HG03520 (cell line): Measurements from ENCODE around the gene BCKDHB.
A peak's percentile ranks its signal among the peaks of the same experiment; 100 is the strongest.

Experiments used
- ATAC-seq: cut with Tn5 transposase; IDR thresholded peaks from one replicate; pipeline ENCODE4 v1.9.1; 2021; ENCODE audit warnings: mild to moderate bottlenecking, moderate library complexity; ENCODE audit not compliant: unreplicated experiment

BCKDHB gene

GRCh38 chr6:80328652-80329051 lies 222.2 kb downstream of the BCKDHB start:
- ATAC-seq: no peak

GRCh38 chr6:80329496-80329895 lies 223.0 kb downstream of the BCKDHB start:
- ATAC-seq: no peak

DNA sequence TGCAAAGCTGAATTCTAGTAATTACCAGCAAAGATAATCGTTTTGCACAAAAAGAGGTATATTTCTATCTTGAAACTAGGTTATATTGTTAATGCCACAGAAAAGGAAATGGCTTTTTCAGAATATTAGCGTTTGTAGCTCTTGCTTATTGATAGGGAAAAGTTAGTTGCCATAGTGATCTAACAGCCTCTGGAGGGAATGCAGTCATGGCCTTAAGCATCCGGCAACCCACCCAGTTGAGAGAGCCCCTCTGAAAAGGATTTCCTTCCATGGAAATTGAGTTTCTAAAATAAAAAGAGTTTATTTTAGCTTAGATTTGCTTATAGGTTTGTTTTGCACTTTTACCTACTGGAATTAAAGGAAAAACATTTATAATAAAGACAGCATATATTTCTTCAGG lies 224.5 kb downstream of the BCKDHB start:
- ATAC-seq: no peak

- ATAC-seq: no peak
Observed at GRCh38 chr6:80331522-80331921, 225.1 kb downstream of the BCKDHB start.

DNA sequence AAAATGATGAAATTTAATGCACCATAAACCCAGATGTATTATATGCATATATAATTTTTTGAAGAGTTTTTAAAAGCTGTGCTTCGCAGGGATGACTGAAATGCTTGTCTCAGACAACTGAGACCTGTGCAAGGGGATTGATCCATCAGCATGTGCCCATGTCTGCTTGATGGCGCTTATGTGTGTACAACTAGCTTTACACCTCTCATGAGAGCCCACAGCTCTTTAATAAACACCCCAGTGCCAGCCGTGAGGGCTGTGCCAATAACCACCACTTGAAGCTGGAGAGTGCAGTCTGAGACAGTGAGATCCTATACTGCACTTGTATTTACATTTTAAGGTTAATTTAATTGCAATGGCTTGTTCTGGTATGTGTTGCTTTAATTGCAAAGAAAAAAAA lies 225.5 kb downstream of the BCKDHB start:
- no peak for ATAC-seq

DNA sequence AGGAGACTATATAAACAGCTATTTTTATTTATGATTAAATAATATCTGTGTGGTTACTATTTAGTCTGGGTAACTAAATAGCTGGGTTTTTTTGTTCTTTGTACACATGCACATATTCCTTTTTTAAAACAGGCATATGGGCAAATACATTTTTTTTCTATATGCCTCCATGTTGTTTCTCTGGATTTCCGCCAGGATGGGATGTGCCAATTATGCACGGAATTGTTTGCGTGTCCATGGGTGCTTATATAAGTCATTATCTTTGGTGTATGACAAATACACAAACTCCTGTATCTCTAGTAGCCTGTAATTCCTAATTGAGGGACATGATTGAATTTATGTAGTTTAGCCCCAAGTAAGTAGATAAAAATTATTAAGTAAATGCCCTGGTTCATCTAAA lies 226.9 kb downstream of the BCKDHB start:
- no peak for ATAC-seq

- ATAC-seq: no peak
Observed at GRCh38 chr6:80335121-80335531, 228.7 kb downstream of the BCKDHB start.

DNA sequence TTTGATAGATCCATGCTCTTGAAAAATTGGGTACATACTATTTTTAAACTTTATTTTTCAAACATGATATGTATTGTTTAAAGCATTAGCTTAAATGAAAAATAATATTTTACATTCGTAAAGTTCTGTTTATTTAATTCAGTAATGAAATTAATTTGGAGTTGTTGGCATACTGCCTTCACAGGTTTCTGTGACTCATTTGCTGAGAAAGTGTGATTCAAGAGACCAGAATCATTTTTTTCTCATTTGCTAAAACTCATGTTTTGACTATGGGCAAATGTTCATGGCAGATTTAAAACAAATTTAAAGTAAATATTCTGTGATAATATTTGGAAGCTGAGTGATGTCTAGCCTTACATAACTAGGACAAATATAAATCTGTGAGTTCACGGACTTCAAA lies 230.4 kb downstream of the BCKDHB start:
- ATAC-seq: no peak

- ATAC-seq: peak; percentile 98
Observed at GRCh38 chr6:80338201-80338836, 231.8 kb downstream of the BCKDHB start.

- no peak for ATAC-seq
Observed at GRCh38 chr6:80339421-80339820, 232.9 kb downstream of the BCKDHB start.

- no peak for ATAC-seq
Observed at GRCh38 chr6:80340280-80340679, 233.8 kb downstream of the BCKDHB start.

- no peak for ATAC-seq
Observed at GRCh38 chr6:80340686-80341085, 234.2 kb downstream of the BCKDHB start.

DNA sequence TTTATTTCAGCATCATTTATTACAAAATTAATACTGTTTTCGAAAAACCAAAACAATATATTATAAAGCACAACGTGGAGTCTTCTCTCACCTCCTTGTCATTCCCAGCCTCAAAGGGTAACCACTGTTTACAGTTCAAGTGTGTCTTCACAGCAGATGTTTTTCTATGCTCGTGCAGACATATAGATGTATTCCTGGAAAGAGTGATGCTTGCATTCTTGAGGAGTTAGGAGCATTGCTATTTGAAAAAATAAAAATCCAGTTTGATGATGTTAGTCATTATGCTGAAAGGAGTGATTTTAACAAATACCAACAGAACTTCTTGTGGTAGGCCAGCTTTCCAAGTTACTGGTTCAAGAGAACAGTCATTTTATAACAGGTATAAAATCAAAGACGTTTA lies 234.9 kb downstream of the BCKDHB start:
- ATAC-seq: no peak

GRCh38 chr6:80343511-80343910 lies 237.0 kb downstream of the BCKDHB start:
- no peak for ATAC-seq

DNA sequence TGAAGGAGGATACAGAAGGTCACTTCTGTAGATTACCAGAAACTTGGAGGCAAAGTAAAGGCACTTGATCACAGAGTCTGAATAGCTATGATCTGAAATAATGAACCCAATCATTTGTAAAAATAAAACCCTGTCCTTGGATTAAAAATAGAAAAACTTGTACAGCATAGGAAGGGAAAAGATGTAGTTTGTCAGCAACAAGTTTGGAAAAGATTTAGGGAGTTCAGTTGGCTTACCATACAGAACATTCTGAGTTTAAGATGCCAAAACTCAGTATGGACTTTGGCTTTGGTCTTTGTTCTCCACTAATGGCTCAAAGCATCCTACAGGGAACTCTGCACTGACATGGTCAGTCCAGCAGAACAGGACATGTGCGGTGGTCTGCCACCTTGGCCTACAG lies 240.6 kb downstream of the BCKDHB start:
- ATAC-seq: no peak

DNA sequence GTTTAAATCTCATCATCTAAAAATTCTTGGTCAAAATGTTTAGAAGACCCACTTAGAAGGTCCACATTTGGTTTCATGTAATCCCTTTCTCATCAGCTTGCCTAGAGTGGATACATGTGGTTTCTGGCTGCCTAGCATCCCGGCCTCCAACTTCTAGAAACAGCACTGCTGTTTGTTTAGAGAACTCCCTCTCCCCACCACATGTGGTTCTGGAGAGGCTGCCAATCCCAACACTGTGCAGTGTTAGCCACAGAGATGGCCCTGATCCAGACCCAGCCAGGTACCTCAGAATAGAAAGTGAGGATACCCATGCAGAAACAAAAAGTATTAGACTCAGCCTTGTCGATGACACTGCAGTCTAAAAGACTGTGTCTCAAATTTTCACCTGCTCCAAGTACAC lies 241.8 kb downstream of the BCKDHB start:
- no peak for ATAC-seq

DNA sequence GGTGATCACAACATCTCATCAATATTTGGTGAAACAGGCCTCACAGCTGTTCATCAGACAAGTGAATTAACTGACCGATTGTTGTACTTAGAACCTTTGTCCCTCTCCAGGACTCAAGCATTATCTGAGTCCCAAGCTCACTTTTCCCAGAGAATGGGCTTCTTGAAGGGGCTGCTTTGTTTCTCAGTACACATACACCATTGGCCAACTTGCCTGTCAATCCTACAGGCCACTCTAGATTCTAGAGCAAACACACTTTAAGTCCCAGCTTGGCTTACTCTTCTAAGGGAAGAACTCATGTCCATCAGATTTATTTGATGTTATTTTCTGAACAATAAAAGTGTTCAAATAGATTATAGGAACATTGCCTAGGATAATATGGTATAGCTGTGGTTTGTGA lies 249.5 kb downstream of the BCKDHB start:
- no peak for ATAC-seq

DNA sequence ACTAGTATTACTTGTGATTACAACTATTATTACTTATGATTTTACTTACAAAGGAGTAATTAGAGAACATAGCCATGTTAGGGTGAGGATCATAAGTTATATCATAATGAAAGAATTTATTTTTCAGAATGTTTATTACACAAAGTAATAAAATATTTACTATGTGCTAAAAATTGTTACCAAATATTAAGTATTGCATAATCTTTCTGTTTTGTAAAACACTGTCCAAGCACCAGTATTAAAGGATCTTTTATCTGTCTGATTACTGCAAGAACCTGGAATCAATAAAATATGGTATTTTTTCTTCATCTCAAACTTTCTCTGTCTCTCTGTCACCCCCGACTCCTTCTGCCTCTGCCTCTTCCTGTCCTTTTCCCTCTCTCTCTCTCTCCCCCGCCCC lies 250.1 kb downstream of the BCKDHB start:
- ATAC-seq: no peak

DNA sequence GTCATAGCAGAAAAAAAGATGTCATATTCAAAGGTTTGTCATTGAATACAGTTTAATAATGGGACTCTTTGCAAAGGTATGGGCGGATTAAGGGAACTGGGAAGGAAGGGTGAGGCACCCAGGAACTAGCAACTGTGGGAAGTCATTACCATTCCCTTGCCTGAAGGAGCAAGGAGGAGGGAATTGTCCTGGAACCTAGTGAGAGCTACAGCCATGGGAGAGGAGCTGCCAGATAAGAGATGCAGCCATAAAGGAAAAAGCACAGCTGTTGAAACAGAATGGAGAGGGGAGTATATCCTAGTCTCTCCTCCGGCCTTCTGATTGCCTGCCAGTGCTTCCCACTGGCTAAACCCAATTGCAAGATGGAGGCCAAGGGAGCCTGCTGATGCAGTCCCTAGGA lies 250.6 kb downstream of the BCKDHB start:
- no peak for ATAC-seq

- no peak for ATAC-seq
Observed at GRCh38 chr6:80357674-80358073, 251.2 kb downstream of the BCKDHB start.

DNA sequence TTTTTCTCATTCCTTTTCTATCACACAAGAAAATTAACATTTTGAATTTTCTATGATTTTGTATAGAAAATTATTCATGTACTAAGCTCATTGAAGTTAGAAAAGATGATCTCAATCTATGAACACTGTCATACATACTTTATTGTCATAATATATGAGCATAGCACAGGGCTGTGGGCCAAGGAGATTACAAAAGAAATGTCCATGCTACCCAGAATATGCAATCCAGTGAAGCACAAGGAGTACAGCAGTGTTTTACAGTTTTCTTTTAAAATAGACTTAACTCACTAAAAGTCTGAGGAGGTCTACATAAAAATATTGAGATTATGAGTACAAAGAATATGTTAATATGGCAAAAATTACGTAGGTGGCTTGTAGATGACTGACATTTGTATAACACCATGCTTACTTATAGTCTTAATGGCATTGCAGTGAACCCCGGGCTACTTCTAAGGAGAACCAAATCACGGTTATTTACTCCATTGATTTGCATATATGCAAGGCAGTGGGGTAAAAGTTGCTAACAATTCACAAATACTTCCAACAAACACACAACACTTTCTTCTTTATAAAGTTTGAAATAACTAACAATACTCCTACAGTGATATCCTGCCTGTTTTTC lies 257.1 kb downstream of the BCKDHB start:
- no peak for ATAC-seq

- no peak for ATAC-seq
Observed at GRCh38 chr6:80364149-80364548, 257.7 kb downstream of the BCKDHB start.

DNA sequence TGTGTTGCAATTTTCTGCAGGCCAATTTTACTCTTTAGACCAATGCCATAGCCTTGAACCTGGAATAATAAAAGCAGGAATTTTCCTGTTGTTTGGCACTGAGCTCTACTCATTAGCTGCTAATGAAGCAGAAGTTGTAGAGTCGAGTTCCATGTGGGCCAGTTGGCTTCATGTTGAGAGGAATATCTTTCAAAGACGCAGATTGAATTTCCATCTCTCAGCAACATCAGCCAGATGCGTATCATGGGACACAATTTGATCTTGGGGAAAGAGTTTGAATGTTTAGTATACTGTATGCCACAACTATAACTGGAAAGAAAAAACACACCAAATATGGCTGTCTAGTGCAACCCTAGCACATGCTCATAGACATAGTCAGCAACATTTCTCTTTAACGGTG lies 259.6 kb downstream of the BCKDHB start:
- ATAC-seq: no peak
